ENCODE results near the gene AKAP9.
"Not testable (repeated sequence)": the region's sequence is repeated elsewhere in the genome, so short reads cannot be mapped to it uniquely, and the experiment has no call there.

Gene AKAP9

DNA sequence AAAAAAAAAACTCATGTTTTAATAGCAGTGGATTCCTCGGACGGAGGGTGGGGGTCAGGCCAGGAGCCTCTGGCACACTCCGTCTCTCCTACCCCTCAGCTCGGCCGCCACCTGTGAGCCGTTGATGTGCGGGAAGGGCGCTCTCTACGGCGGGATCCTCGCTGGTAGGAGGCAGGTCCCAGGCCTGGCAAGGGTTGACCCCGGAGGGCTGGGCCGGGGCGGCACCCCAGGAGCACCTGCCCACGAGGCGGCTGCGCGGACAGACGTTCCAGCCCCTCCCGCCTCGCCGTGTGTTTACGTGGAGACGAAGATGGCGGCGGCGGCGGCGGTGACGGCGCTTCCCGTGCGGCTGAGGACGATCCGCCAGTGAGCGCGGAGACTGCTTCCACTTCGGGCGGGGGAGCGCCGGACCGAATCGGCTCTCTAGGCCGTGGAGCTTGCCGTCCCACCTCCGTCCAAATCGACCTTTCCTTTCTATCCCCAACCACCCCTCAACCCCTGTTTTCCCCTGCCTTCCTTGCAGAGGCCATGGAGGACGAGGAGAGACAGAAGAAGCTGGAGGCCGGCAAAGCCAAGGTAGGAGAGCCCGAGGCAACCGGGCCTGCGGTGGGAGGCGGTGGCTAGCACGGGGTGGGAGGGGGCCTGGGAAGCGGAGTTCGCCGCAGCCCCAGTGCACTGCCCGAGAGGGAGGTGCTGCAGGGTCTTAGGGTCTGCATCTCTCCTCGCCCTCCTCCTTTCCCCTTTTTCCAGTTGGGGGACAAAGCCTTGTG, at the start of gene AKAP9:
Gene AKAP9, plus strand, starts transcription at position 291 of the 770 bp plus-strand sequence. Its CDS starts 238 bp downstream, at position 529.
- peak; percentile 92 for DNase-seq

DNA sequence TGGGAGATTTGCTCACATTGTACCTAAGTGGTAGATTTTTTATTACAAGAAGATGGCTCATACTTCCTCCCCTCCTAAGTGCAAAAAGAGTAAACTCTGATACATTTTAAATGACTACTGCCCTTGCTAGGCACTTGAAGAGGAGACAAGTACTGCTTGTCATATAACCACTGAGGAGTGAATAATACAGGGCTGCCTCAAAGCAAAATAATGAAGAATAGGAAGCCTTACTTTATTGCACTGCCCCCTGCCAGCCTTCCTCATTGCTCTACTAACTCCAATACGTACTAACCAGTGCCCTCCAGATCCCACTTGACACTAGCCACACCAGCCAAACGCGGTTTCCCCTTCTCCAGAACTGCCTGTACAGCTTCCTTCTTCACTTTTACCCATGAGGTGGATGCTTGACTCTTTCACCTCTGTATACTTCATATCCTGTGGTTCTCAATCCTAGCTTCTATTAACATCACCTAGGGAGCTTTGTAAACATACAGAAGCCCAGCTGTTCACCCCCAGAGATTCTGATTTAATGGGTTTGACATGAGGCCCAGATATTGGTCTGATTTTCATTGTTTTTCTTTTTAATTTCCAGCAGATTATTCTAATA, 48.5 kb upstream of the AKAP9 start:
- DNase-seq, result no peak

DNA sequence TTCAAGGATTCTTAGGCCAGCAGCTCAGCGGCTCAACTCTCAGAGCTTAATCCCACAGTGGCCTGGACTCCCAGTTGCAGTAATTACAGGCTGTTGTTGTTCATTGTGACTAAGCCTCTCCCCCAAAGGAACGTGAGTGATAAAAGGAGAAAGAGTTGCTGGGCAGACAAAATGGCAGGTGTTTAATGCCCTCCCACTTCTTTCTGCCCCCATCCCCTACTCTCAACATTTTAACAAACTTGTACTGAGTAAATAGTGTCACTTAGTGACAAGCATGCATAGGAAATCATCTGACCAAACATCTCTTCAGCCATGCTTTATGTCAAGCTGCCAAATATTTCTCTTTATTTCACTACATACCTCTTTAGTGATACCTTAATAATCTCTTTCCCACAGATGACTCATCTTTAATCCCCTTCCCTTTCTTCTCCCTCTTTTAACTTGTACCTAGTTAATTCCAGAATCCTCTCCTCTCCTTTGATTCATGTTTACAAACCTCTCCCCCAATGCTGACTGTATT, 47.8 kb upstream of the AKAP9 start:
- DNase-seq, result no peak

DNA sequence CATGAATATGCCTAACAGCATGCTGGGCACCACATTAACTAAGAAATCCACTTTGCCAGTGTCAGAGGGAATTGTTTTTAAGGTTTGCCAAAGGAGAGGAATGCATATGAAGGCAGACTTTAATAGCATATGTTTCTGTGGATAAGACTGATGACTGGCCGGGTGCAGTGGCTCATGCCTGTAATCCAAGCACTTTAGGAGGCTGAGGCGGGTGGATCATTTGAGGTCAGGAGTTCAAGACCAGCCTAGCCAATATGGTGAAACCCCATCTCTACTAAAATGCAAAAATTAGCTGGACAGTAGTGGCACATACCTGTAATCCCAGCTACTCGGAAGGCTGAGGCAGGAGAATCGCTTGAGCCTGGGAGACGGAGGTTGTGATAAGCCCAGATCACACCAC, 47.0 kb upstream of the AKAP9 start:
- not testable (repeated sequence) for DNase-seq

DNA sequence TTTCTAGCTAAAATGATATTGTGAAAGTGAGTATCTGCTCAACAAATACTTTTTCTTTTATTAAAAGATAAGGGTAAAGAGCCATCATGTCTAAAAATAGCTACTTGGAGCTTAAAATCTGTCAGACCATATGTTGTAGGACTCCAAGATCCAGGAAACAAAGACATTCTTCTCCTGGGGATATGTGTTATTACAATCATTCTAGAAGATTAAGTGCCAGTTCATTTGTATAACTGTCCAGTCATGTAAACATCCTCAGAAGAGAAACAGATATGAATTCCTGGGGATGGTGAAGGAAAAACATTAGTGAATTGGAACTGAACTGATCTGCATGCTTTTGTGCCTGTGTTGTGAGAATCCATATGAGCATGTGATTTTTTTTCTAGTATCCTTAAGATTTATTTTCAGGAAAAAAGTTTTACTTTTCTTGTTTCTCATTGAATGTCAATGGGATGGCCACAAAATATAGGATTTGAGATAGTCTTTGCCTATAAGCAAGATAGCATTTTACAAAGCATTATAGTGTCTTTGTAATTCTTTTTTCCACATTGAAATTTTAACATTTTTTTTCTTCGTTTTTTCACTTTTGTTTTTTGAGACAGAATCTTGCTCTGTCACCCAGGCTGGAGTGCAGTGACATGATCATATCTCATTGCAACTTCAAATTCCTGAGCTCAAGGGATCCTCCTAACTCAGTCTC, 45.7 kb upstream of the AKAP9 start:
- no peak for DNase-seq

DNA sequence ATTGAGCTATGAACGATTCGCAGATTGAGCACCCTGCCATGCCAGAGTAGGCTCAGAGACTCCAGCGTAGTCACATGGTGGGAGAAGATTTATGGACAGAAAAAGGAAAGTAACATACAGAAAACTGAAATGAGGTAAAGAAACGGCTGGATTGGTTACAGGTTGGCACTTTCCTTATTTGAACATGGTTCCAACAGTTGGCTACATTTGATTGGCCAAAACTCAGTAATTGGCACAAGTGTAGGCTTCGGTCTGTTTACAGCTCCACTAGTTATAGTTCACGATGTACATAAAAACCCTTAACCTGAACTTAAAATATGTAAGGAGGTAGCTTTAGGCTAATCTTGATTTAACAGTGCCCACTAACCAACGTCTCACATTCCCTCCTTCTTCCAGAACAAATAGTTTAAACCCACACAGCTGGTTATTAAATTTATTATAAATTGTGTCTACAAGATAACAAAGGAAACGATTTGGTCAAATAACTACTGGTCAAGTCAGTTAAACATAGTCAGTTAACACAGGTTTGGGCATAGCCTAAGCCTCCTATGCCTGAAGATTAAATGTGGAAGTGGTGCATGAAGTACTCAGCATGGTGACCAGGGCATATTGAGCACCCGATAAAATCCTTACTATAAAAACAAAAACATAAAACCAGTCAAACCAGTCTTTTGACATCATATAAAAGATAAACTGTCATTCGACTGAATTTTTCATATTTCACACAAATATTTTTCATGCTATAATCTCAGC, 42.2 kb upstream of the AKAP9 start:
- DNase-seq, result no peak

DNA sequence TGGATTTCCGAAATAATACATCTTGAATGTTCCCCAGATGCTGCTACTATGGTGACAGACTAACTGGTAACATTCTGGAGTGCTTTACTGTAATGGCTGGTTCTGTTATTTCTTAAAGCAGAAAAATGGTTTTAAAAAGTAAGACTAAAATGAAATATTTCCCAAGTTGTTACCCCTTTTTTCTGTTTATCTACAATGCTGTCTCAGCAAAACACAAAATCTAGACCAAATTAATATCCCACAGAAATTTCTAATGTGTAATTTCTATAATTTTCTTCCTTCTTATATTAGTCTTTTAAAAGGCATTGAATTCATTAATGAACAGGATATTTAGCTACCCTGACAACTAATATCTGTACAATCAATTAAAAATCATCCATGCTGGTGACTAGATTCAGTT, 41.1 kb upstream of the AKAP9 start:
- DNase-seq, result no peak

DNA sequence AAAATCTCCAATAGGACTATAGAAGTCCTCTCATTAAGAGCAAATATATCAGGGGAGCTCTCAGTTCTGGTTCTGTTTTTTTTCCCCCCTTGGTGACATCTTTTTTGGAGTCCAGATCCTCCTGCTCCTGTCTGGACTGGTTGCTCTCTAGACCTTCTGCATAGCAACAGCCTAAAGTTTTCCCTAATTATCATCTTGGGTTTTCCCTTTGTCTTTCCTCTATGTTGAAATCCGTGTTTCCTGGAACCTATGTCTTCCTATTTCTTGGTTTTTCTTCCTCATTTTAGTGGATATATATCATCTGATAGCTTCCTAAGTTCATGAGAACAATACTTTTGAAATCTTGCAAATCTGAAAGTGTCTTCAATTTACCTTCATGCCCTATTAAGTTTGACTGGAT, 30.5 kb upstream of the AKAP9 start:
- DNase-seq, result no peak

DNA sequence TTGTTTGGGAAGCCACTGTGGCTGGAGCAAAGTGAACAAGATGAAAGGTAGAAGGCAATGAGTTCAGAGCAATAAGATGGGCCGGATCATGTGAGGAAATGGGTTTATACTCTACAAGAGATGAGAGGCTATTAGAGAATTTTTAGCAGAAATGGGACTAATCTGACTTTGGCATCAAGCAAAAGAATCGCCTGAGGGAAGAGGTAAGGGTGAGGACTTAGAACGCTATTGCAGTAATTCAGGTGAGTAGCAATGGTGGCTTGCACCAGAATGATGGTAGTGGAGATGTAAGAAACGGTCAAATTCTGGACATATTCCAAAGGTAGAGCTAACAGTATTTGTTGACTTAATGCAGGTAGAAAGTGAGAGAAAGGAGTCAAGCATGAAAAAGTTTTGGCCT, 29.5 kb upstream of the AKAP9 start:
- no peak for DNase-seq

DNA sequence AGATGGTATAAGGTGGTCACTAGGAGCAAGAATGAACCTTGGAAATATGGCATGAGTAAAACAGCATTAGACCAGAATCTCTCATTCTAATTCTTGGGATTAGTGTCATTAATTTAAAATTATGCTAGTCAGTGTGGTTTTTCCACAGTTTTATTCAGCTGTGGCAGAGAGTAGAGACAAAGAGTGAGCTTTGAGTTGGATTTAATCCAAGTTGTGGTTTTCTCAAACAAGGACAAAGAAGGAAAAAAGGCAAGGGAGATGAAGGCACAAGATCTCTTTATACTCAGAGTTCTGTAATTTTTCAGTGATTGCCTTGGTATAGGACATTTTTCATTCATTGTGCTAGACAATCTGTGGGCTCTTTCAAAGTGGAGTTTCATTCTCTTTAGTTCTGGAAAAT, 28.2 kb upstream of the AKAP9 start:
- DNase-seq, result no peak

DNA sequence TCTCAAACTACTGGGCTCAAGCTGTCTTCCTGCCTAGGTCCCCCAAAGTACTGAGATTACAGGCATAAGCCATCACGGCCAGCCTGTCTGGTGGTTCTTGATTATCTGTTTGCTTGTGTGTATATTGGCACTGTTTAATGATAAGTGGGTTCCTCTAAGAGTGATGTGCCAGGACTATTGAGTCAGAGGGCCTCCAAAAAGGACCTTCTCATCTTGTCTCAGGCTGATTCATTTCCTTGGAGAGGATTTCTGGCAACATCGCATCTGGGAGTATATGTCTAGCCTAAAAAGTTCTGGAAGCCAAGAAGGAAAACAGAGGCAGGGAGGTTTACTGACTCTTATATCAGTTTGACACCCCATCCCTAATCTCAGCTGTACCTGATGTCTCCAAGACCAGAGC, 27.1 kb upstream of the AKAP9 start:
- no peak for DNase-seq

DNA sequence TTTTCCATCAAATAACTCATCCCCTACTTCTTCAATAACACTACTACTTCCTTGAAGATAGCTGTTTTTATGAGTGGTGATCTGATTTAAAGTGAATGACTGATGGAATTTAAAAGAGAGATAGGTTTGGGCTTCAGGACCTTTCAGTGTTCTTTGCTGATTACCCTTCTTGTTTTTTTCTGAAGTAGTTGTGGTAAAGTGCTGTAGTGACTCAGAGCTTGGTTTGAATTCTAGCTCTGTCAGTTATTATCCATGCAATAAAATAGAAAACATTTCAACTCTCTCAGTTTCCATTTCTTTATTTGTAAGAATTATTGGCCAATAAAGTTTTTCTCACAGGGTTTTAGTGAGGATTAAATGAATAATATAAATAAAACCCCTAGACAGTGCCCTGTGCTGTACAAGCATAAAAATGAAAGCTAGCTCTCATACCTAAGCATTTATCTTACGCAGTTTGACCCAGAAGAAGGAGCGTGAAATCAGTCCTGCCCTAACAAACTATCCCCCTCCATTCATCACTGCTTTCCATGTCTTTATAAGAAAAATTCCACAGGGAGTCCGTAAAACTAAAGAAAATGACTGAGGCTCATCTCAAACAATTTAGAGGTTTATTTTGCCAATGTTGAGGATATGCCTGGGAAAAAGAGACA, 25.1 kb upstream of the AKAP9 start:
- DNase-seq, result no peak

DNA sequence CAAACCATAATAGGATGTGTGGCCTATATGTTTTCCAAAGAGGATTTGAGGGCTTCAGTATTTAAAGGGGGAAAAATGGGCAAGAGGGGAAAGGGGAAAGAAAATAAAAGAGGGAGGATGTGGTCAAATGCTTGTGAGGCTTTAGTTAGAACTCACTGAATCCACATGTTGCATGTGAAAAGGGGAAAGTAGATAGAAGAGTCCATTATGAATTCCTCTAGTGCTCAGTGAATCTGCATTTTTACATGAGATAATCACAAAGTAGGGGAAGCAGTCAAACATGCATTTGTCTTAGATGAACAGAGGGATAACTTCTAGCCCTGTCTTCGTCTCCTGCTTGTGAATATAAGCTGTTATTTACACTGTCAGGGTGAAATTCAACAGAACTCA, 24.6 kb upstream of the AKAP9 start:
- no peak for DNase-seq

DNA sequence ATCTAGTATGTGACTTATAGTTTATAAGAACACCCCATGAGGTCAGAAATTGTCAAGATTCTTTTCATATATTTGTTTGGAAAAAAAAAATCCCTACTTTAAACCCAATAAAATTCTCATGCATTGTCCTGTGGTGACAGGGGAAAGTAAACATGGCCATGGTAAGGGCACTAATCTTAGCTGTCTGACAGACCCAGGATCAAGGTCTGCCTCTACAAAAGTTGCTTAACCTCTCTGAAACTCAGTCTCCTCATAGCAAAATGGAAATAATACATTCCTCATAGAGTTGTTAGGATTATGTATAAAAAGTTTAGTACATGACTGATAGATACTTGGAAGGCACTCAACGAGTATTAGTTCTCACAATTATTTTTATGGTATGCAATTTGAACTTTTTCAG, 22.3 kb upstream of the AKAP9 start:
- DNase-seq, result no peak

DNA sequence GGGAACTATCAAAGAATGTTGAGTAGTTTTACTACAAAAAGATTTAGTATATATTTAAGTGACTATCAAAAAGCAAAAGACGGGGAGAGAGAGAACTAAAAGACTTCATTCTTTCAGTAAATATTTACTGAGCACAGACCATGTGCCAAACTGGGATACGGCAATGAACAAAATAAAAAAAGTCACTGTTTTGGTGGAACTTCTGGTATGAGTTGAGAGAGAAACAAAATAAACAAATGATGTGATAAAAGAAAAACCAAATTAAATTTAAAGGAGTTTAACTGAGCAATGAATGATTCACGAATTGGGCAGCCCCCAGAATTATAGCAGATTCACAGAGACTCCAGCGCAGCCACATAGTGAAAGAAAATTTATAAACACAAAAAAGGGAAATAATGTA, 17.8 kb upstream of the AKAP9 start:
- no peak for DNase-seq

DNA sequence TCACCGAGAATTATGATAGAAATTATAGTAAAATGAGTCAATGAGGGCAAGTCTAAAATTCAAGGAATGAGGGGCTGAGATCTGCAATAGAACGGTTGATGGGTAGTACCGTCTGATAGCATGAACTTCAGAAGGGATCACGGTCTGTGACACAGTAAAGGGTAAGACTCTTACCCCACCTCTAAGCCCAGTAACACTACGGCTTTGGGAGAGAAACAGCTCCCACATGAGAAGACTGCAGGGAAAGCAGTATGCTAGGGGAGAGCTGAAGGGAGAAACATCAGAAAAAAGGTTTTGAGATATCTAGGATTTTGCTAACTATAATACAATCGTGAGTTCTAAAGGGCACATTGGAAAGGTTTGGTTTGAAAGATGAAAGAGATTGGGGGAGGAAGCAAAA, 12.8 kb upstream of the AKAP9 start:
- no peak for DNase-seq

DNA sequence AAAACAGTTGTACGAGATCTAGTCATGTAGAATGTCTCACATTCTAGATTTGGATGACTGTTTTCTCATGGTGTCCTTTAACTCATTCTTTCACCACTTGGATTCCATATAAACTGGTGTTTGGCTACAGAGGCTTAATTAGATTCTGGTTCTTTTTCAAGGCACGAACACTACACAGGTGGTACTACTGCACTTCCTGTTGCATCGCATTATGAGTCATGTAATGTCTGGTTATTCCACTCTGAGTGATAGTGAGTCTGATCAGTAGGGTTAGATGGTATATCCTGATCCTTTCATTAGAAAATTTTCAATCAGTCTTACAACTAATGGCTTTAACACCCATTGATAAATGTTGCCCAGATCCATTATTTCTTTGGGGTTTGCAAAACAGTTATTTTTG, 11.2 kb upstream of the AKAP9 start:
- DNase-seq, result no peak

DNA sequence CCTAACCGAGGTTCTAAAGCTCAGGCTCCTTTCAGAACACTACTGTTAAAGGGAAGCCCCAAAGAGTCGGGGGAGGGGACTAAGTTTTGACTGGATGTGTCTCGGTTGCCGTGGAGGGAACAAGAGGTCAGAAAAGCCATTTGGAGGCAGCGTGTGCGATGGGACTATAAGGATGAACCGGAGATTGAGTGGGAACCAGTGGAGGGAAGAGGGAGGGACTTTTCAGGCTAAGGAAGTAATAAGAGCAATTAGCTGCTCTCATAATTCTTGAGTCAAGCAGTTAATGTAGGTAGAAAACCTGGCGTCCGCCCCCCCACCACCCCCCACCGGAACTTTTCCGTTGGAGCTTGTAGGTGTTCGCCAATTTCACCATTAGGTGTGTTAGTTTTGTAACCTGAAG, 491 bp upstream of the AKAP9 start:
- DNase-seq, result no peak

DNA sequence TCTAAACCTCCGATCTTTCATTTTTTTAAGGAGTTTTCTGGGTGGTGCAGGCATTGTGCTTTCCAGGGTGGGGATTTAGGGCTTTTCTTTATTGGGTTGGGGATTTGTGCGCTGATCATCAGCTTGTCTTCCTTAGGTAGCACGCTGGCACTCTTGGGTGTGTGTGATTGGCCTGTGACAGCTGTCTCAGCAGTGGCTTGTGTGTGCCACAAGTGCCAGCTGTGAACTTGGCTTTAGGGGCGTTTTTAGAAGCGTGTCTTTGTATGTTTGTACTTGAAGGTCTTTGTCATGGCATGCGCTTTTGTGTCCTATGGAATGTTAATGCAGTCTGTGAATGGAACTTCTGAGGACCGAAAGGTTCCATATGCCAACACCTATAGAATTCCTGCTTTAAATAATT, 788 bp downstream of the AKAP9 start:
- peak; percentile 45 for DNase-seq

DNA sequence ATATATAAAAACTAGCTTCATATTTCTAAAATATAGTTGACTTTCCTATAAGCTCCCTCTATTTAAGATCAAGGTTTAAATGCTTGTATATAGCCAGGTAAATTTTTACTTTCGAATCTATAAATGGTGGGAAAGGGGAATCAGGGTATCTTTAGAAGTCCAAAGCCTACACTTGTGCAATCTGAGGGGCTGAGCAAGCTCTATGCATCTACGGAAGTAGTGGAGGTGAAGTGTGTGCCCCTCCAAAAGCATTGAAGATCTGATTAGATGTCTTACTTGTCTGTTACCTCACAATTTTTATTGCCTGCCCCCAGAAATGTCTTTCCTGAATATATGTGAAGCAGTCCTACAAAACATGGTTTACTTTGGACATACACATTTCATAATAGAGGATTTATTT, 1.6 kb downstream of the AKAP9 start:
- DNase-seq, result no peak

DNA sequence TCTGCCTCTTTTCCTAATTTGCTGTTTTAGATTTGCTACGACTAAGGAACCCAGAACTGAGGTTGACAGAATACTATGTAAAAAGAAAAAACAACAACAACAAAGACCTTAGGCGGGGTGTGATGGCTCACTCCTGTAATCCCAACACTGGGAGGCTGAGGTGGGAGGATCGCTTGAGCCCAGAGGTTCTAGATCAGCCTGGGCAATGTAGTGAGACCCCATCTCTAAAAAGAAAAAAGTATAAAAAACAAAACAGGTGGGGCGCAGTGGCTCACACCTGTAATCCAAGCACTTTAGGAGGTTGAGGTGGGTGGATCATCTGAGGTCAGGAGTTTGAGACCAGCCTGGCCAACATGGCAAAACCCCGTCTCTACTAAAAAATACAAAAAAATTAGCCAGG, 4.3 kb downstream of the AKAP9 start:
- not testable (repeated sequence) for DNase-seq

DNA sequence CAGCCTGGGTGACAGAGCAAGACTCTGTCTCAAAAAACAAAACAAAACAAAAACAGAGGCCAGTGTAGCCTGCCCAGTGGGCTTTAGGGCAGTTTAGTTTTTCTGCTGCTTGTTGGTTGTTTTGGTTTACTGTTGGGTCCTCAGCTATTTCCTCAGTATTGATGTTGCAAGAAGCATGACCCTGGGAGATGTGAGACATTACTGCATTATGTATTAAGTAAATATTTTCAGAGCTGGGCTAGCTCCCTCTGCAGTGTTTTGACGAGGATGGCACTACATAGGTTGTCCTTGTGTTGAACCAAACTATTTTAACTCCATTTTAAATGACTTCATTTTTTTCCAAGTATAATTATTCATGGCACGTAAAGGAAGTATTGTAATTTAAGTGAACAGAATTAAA, 4.8 kb downstream of the AKAP9 start:
- DNase-seq, result no peak

DNA sequence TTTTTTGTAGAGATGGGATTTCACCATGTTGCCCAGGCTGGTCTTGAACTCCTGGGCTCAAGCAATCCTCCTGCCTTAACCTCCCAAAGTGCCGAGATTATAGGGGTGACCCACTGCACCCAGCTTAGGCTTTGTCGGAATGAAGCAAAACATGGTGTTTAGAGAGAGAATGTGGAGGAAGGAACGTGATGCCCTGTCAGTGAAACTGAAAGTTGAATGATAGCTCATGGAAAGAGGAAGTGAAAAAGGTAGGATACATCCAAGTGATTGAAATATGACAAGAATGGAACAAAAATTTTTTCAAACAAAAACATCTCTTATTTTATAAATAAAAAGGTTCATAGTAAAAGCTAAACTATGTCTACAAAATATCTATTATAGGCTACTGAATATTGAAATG, 5.9 kb downstream of the AKAP9 start:
- no peak for DNase-seq

All from CD4-positive, alpha-beta T cell treated with Interleukin-6 for 4 hours (primary cell).